Measurements from ENCODE around the gene FUOM. TPM values are rescaled to one million over a fixed set of nuclear protein-coding genes. Genes with fewer than 3 reads are reported as not detected.

FUOM gene
- 14.2 and 28.0 TPM in 2 replicates for total RNA-seq

GRCh38 chr10:133357285-133358161 is at the start of gene FUOM:
Gene FUOM (minus strand): TSS chr10:133358019. CDS start chr10:133358007, 12 bp downstream.

GRCh38 chr10:133394064-133394663 is 36.3 kb upstream of the FUOM start, which contains the start of gene MTG1:
Gene MTG1 (plus strand): TSS chr10:133394157. CDS start chr10:133394221, 64 bp downstream.

GRCh38 chr10:133379152-133379800 is 21.5 kb upstream of the FUOM start, which contains the start of gene PAOX:
Gene PAOX (plus strand): TSS chr10:133379262. CDS start chr10:133379317, 55 bp downstream.

GRCh38 chr10:133373174-133374090 is 15.6 kb upstream of the FUOM start, which contains the start of gene ECHS1:
Gene ECHS1 (minus strand): TSS chr10:133373354. CDS start chr10:133373333, 21 bp downstream.

GRCh38 chr10:133336577-133337369 is 21.0 kb downstream of the FUOM start, which contains the start of gene CALY:
Gene CALY (minus strand): TSS chr10:133336896. CDS start chr10:133328989, 7,907 bp downstream.

GRCh38 chr10:133308421-133309099 is 49.3 kb downstream of the FUOM start, which contains the start of the genes TUBGCP2 and ZNF511:
Gene TUBGCP2 (minus strand): TSS chr10:133308872. CDS start chr10:133302941, 5,931 bp downstream.
Gene ZNF511 (plus strand): TSS chr10:133308914. CDS start chr10:133308944, 30 bp downstream.

Other genes starting within 250 kb of the FUOM start
- not detected in 2 replicates for gene KNDC1, start 197.8 kb downstream of the FUOM start, total RNA-seq
- not detected in 2 replicates for gene UTF1, start 127.8 kb downstream of the FUOM start, total RNA-seq
- not detected in 2 replicates for gene VENTX, start 120.2 kb downstream of the FUOM start, total RNA-seq
- gene ADAM8, start 81.2 kb downstream of the FUOM start, total RNA-seq, result 0.11 and 0.34 TPM in 2 replicates
- gene TUBGCP2, start 49.1 kb downstream of the FUOM start, total RNA-seq, result 40.8 and 45.6 TPM in 2 replicates
- gene ZNF511, start 49.1 kb downstream of the FUOM start, total RNA-seq, result 21.4 and 21.7 TPM in 2 replicates
- not detected in 2 replicates for gene CALY, start 21.1 kb downstream of the FUOM start, total RNA-seq
- gene PRAP1, start 10.6 kb downstream of the FUOM start, total RNA-seq, result not detected in 2 replicates
- gene ECHS1, start 15.3 kb upstream of the FUOM start, total RNA-seq, result 57.6 and 67.6 TPM in 2 replicates
- 4.5 and 7.9 TPM in 2 replicates for gene PAOX, start 21.2 kb upstream of the FUOM start, total RNA-seq
- gene MTG1, start 36.1 kb upstream of the FUOM start, total RNA-seq, result 31.9 and 37.7 TPM in 2 replicates
- not detected in 2 replicates for gene SPRN, start 66.6 kb upstream of the FUOM start, total RNA-seq
- gene SCART1, start 95.9 kb upstream of the FUOM start, total RNA-seq, result 0.54 and 0.60 TPM in 2 replicates
- 0.26 TPM in 1 of 2 replicates, not detected in the other for gene CYP2E1, start 169.3 kb upstream of the FUOM start, total RNA-seq
- gene SYCE1, start 207.6 kb upstream of the FUOM start, total RNA-seq, result not detected in 2 replicates

Measured in dermis lymphatic vessel endothelial cell (primary cell).